Astrocyte of the spinal cord (primary cell): ENCODE results near the gene YPEL5.

Experiments used
- DNase-seq: peaks from one replicate; pipeline ENCODE4 v3.0.0; 2011; ENCODE audit warnings: low read depth, low spot score
- H3K4me3 ChIP-seq: 2 replicates; pipeline ENCODE4 v1.5.1; 2011; ENCODE audit warnings: low read depth, mild to moderate bottlenecking, low read length, moderate library complexity
- CTCF ChIP-seq: IDR thresholded peaks from 2 replicates; pipeline ENCODE4 v1.5.1; 2012; ENCODE audit warnings: low read depth, mild to moderate bottlenecking, low read length, inconsistent platforms
- in situ Hi-C: cut with HindIII; loops from 2 replicates; pipeline ENCODE4 v1.10.0; 2017; ENCODE audit warnings: low sequenced_read_pairs

Gene YPEL5

DNA sequence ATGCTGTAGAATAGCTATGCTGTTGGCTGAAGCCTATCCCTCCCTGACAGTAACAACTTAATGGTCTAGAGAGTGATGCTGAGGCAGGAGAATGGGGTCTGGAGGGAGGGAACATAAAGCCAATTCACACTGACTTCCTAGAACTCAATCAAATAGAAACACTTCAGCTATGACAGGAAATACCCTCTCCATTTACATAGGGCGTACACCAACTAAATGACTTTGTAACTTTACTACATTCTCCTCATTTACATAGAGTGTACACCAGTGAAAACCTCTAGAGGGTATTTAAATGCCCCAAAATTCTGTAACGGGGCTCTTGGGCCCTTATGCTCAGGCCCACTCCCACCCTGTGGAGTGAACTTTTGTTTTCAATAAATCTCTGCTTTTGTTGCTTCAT, 41.5 kb downstream of the YPEL5 start:
- H3K4me3 ChIP-seq: no peak overlapping the region
- no peak for DNase-seq
- in situ Hi-C loops: no loop called here
- no peak for TF ChIP-seq CTCF

DNA sequence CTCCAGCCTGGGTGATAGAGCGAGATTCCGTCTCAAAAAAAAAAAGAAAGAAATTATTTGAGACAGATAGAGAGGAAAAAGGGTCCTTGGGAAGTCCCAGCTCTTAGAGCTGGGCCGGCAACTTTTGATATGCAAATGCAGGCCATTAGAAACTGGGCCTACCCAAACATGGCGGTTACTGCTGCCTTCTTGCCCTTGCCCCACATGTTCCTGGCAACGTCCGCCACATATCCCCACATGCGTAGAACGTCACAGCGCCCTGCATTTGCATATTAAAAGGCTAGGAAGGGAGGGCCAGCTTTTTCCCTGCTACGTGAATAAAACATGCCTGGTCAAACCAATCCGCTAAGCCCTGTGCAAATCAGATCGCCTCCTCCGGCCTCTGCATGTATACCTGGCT, 43.8 kb downstream of the YPEL5 start:
- DNase-seq: no peak
- in situ Hi-C loops: no loop called here
- no peak for TF ChIP-seq CTCF
- no peak overlapping the region for H3K4me3 ChIP-seq

DNA sequence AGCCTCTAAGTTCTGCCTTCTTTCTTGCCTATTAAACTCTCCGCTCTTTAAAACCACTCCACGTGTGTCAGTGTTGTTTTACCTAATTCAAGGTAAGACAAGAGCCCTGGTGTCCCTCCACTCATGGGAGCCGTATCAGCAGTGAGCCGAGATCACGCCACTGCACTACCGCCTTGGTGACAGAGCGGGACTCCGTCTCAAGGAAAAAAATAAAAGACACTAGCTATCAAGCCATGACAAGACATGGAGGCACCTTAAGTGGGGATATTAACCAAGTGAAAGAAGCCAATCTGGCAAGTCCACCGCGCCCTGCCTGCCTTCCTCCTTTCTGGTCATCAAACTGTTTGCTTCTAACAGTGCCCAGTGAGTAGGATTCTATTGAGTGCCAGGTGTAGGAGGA, 44.3 kb downstream of the YPEL5 start:
- no peak for TF ChIP-seq CTCF
- no peak overlapping the region for H3K4me3 ChIP-seq
- in situ Hi-C loops: no loop called here
- DNase-seq: no peak

DNA sequence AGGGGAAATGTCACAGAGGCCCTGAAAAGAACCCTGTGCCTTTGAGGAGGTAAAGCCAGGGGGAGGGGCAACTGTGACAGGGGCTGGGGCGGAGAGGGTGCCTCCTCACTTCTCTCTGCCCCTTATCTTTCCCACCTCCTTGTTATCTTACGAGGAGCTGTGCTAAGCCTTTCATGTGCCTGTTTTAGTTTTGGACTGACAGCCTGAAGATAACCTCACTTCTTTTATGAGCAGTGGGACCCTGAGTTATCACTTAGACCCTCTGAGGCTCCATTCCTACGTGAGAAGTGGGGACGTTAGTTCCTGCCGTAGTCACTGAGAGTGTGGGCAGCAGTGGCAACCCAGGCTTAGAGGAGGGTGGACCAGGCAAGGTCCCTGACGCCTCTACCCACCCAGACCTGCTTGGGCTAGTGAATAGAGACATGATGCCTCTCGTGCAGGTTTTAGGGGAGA, 45.0 kb downstream of the YPEL5 start:
- no peak for TF ChIP-seq CTCF
- H3K4me3 ChIP-seq: no peak overlapping the region
- in situ Hi-C loops: no loop called here
- DNase-seq: no peak

GRCh38 chr2:30192314-30192713, 45.5 kb downstream of the YPEL5 start:
- H3K4me3 ChIP-seq: no peak overlapping the region
- no peak for TF ChIP-seq CTCF
- no peak for DNase-seq
- in situ Hi-C loops: no loop called here

- TF ChIP-seq CTCF: no peak
- no peak overlapping the region for H3K4me3 ChIP-seq
- DNase-seq: no peak
- in situ Hi-C loops: no loop called here
Measured at GRCh38 chr2:30193104-30193681, 46.4 kb downstream of the YPEL5 start.

DNA sequence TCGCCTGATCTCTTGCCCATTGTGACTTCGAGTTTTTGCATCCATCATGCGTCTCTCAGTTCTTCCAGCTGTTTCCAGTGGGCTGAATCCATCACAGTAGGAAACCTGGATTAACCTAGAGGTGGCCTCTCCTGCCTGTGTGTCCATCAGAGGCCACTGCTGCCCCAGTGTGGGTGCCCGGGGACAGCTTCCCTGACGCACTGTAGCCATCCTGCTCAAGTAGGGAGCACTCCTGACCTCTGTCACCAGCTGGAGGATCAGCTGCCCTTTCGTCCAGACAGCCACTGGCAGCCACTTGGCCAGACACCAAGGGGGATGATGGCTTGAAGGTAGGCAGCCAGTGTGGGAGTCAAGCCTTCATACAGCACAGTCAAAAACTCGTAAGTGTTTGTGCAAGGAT, 47.6 kb downstream of the YPEL5 start:
- H3K4me3 ChIP-seq: no peak overlapping the region
- in situ Hi-C loops: no loop called here
- DNase-seq: no peak
- TF ChIP-seq CTCF: no peak
